Neural cell (in vitro differentiated cells): ENCODE data around the gene SREK1IP1.

Source experiments
- POLR2AphosphoS5 ChIP-seq: IDR thresholded peaks from 2 replicates; pipeline ENCODE4 v1.6.1; 2012
- TF ChIP-seq, protein P1 (sequence below): fragments of 450-650 bp; IDR thresholded peaks from 2 replicates; pipeline ENCODE4 v1.5.1; 2014; ENCODE audit warnings: antibody characterized with exemption, mild to moderate bottlenecking, moderate library complexity; ENCODE audit not compliant: poor library complexity, severe bottlenecking

DNA sequence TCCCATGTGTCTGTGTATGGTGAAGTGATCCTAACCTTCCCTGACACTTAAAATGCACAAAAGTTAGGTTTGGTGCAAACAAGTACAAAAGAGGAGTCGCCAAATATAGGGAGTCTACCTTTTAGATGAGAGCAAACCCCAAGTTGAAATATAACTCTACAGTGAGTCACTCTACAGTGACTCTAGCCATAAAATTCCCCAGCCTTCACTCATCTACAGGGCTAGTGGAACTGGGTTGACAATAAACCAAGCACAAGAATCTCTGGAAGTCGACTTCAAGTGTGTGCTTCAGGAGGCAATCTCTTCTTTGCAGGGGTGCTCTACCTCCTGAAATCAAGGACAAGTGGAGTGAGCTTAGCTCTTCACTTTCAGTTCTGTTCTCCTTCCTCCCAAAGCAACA is 74.9 kb downstream of the SREK1IP1 start:
- TF ChIP-seq, protein P1, sequence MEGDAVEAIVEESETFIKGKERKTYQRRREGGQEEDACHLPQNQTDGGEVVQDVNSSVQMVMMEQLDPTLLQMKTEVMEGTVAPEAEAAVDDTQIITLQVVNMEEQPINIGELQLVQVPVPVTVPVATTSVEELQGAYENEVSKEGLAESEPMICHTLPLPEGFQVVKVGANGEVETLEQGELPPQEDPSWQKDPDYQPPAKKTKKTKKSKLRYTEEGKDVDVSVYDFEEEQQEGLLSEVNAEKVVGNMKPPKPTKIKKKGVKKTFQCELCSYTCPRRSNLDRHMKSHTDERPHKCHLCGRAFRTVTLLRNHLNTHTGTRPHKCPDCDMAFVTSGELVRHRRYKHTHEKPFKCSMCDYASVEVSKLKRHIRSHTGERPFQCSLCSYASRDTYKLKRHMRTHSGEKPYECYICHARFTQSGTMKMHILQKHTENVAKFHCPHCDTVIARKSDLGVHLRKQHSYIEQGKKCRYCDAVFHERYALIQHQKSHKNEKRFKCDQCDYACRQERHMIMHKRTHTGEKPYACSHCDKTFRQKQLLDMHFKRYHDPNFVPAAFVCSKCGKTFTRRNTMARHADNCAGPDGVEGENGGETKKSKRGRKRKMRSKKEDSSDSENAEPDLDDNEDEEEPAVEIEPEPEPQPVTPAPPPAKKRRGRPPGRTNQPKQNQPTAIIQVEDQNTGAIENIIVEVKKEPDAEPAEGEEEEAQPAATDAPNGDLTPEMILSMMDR, result no peak
- TF ChIP-seq POLR2AphosphoS5, result no peak
